B cell (primary cell): Measurements from ENCODE around the gene PRKG2. TPM values are rescaled to one million over a fixed set of nuclear protein-coding genes. Genes with fewer than 3 reads are reported as not detected.

Experiments
- polyA plus RNA-seq: library from polyadenylated mRNA; depleted of rRNA; stranded (reverse); fragments of >200 nt; gene quantifications from 2 replicates; pipeline ENCODE4 v1.2.3, GENCODE V29; 2012
- total RNA-seq, 2 donors: library from RNA; stranded (reverse); fragments of 120-200 nt in 1 of 2; gene quantifications; 1 replicate in 1 of 2; 2 replicates in 1 of 2; pipeline versions ENCODE4 v1.2.3 to v1.2.4, GENCODE V29; 2013 to 2022

PRKG2 gene
- total and polyA plus RNA-seq, 2 donors (not counting 1 experiment from before 2014, with no cell fraction given) = 0.61 to 0.86 TPM

Other genes with a start within 250 kb of the PRKG2 start
- 0.46 and 0.57 TPM in 2 replicates for gene BMP3, start 184.5 kb downstream of the PRKG2 start, total RNA-seq
- gene BMP3, start 184.5 kb downstream of the PRKG2 start, polyA plus RNA-seq = 0.49 and 0.74 TPM in 2 replicates